ENCODE results near the gene APBA2.

- TF ChIP-seq POLR2A (IDR thresholded peaks at IDR 0.05) (no peak), CTCF (IDR thresholded peaks at IDR 0.05) (no peak), POLR2AphosphoS5 (IDR thresholded peaks at IDR 0.05) (no peak), EP300 (IDR thresholded peaks at IDR 0.05) (no peak)
Observed at GRCh38 chr15:29086891-29087290, 201.1 kb downstream of the APBA2 start.

Data from sigmoid colon (tissue), 4 donors.